HG02852 (cell line): ENCODE data around the gene KDM2A.

Experiments used
- ATAC-seq: cut with Tn5 transposase; IDR thresholded peaks from one replicate; pipeline ENCODE4 v1.9.1; 2021; ENCODE audit warnings: mild to moderate bottlenecking, moderate library complexity; ENCODE audit not compliant: unreplicated experiment

KDM2A gene

GRCh38 chr11:67118801-67119584 lies at the start of gene KDM2A:
TSS of gene KDM2A (plus strand) at chr11:67119263. CDS start at chr11:67121317, 2,054 bp downstream.
- peak; percentile 51 for ATAC-seq

GRCh38 chr11:67071420-67072284 lies 47.4 kb upstream of the KDM2A start:
- no peak for ATAC-seq

- ATAC-seq = no peak
Observed at GRCh38 chr11:67072295-67072694, 46.8 kb upstream of the KDM2A start.

- no peak for ATAC-seq
Observed at GRCh38 chr11:67073908-67074307, 45.2 kb upstream of the KDM2A start.

GRCh38 chr11:67076202-67076601 lies 42.9 kb upstream of the KDM2A start:
- no peak for ATAC-seq

- no peak for ATAC-seq
Observed at GRCh38 chr11:67079065-67079705, 39.9 kb upstream of the KDM2A start.

- ATAC-seq = no peak
Observed at GRCh38 chr11:67082071-67082791, 36.8 kb upstream of the KDM2A start.

- no peak for ATAC-seq
Observed at GRCh38 chr11:67083786-67084366, 35.2 kb upstream of the KDM2A start.

- no peak for ATAC-seq
Observed at GRCh38 chr11:67085617-67086016, 33.4 kb upstream of the KDM2A start.

- no peak for ATAC-seq
Observed at GRCh38 chr11:67090717-67091116, 28.3 kb upstream of the KDM2A start.

GRCh38 chr11:67095214-67095507 lies 23.9 kb upstream of the KDM2A start:
- no peak for ATAC-seq

GRCh38 chr11:67098799-67099429 lies 20.1 kb upstream of the KDM2A start:
- no peak for ATAC-seq

- peak; percentile 67 for ATAC-seq
Observed at GRCh38 chr11:67099831-67100324, 19.2 kb upstream of the KDM2A start.

- no peak for ATAC-seq
Observed at GRCh38 chr11:67102664-67103063, 16.4 kb upstream of the KDM2A start.

- no peak for ATAC-seq
Observed at GRCh38 chr11:67105964-67106363, 13.1 kb upstream of the KDM2A start.

GRCh38 chr11:67111261-67111660 lies 7.8 kb upstream of the KDM2A start:
- ATAC-seq = no peak

- peak; percentile 66 for ATAC-seq
Observed at GRCh38 chr11:67113231-67113721, 5.8 kb upstream of the KDM2A start.

GRCh38 chr11:67114275-67114896 lies 4.7 kb upstream of the KDM2A start:
- no peak for ATAC-seq

- ATAC-seq = no peak
Observed at GRCh38 chr11:67116758-67117105, 2.3 kb upstream of the KDM2A start.
